ENCODE results near the gene INSYN1.

- no peak for TF ChIP-seq POLR2A (IDR thresholded peaks at IDR 0.05; ENCODE audit: low read length)
- no peak for TF ChIP-seq GATA1 (IDR thresholded peaks at IDR 0.05; ENCODE audit: low read depth, low read length)
Measured at GRCh38 chr15:73748730-73749129, 4.4 kb downstream of the INSYN1 start.
